SK-N-SH (cell line): ENCODE measurements around the gene F8. TPM values are rescaled to one million over a fixed set of nuclear protein-coding genes. Genes with fewer than 3 reads are reported as not detected.
"Not testable (repeated sequence)": the region's sequence is repeated elsewhere in the genome, so short reads cannot be mapped to it uniquely, and the experiment has no call there.

Source experiments
- CTCF ChIA-PET: fragments of 300-600, 350-600 bp; formaldehyde crosslinking; extraction: SDS; loops from one replicate; lab custom pipeline; 2021; lab: Yijun Ruan, JAX
- POLR2A ChIA-PET: fragments of 350-600 bp; sonication (Branson Sonifier 250); formaldehyde crosslinking; extraction: SDS; loops from one replicate; lab custom pipeline; 2020; ENCODE audit warnings: antibody characterized with exemption, inconsistent platforms; lab: Yijun Ruan, JAX
- DNase-seq: peaks from one replicate; pipeline ENCODE4 v3.0.0; 2012
- H2AFZ ChIP-seq: fragments of 200-600 bp; sonication (generic); 2 replicates; pipeline ENCODE4 v1.8.1; 2016; ENCODE audit warnings: antibody characterized with exemption, mild to moderate bottlenecking, low read depth
- H3F3A ChIP-seq: fragments of 200-600 bp; sonication (generic); replicated peaks from 2 replicates; pipeline ENCODE3; 2016; ENCODE audit warnings: antibody characterized with exemption, mild to moderate bottlenecking; ENCODE audit not compliant: insufficient read depth
- H3K27ac ChIP-seq, 2 experiments: fragments of 200-500 bp in 1 of 2; fragments of 200-600 bp in 1 of 2; sonication (Bioruptor generic) in 1 of 2; sonication (generic), shearing (Covaris generic) in 1 of 2; 2 replicates each; pipeline versions ENCODE4 v1.5.1 to v1.6.1; 2014 to 2016; ENCODE audit warnings: low read depth in 2 of 2, inconsistent platforms in 1 of 2, low read length in 1 of 2, mild to moderate bottlenecking in 1 of 2, mixed read lengths in 1 of 2
- H3K27me3 ChIP-seq: fragments of 200-600 bp; sonication (generic), shearing (Covaris generic); 2 replicates; pipeline ENCODE4 v1.6.1; 2016; ENCODE audit warnings: mixed run types; ENCODE audit not compliant: insufficient read depth
- H3K36me3 ChIP-seq, 2 experiments: fragments of 200-500 bp in 1 of 2; fragments of 200-600 bp in 1 of 2; sonication (Bioruptor generic) in 1 of 2; sonication (generic) in 1 of 2; replicated peaks in 1 of 2; 2 replicates each; pipeline versions ENCODE3 to v1.5.1; 2014 to 2016; ENCODE audit warnings: low read length in 1 of 2, mild to moderate bottlenecking in 1 of 2; ENCODE audit not compliant: insufficient read depth in 2 of 2, control insufficient read depth in 1 of 2
- H3K4me1 ChIP-seq, 2 experiments: fragments of 200-500 bp in 1 of 2; fragments of 200-600 bp in 1 of 2; sonication (Bioruptor generic) in 1 of 2; sonication (generic), shearing (Covaris generic) in 1 of 2; 2 replicates each; pipeline versions ENCODE4 v1.5.1 to v1.6.1; 2014 to 2016; ENCODE audit warnings: low read depth in 1 of 2, low read length in 1 of 2, mixed run types in 1 of 2; ENCODE audit not compliant: insufficient read depth in 2 of 2, control insufficient read depth in 1 of 2
- H3K4me2 ChIP-seq: fragments of 200-600 bp; sonication (generic), shearing (Covaris generic); 2 replicates; pipeline ENCODE4 v1.6.1; 2017; ENCODE audit warnings: mixed run types
- H3K4me3 ChIP-seq, 2 experiments: fragments of 200-500 bp in 1 of 2; fragments of 200-600 bp in 1 of 2; sonication (Bioruptor generic) in 1 of 2; sonication (generic), shearing (Covaris generic) in 1 of 2; 2 replicates each; pipeline versions ENCODE4 v1.5.1 to v1.8.1; 2014 to 2016; ENCODE audit warnings: low read depth in 2 of 2, inconsistent platforms in 1 of 2, low read length in 1 of 2, mild to moderate bottlenecking in 1 of 2, mixed read lengths in 1 of 2, moderate library complexity in 1 of 2
- H3K79me2 ChIP-seq: fragments of 200-600 bp; sonication (generic); 2 replicates; pipeline ENCODE4 v1.8.1; 2017; ENCODE audit warnings: mild to moderate bottlenecking; ENCODE audit not compliant: insufficient read depth
- H3K9ac ChIP-seq: fragments of 200-600 bp; sonication (generic); 2 replicates; pipeline ENCODE4 v1.6.1; 2017; ENCODE audit warnings: mixed run types
- H3K9me2 ChIP-seq: fragments of 200-600 bp; sonication (generic); 2 replicates; pipeline ENCODE4 v1.6.1; 2017; ENCODE audit warnings: mixed run types
- H3K9me3 ChIP-seq: fragments of 200-600 bp; sonication (generic); 2 replicates; pipeline ENCODE4 v1.6.1; 2017; ENCODE audit warnings: mixed run types, mild to moderate bottlenecking, moderate library complexity
- H4K20me1 ChIP-seq: fragments of 200-600 bp; sonication (generic); 2 replicates; pipeline ENCODE4 v1.6.1; 2017; ENCODE audit warnings: mild to moderate bottlenecking, mixed run types; ENCODE audit not compliant: insufficient read depth
- CHD2 ChIP-seq: fragments of 150-350 bp; IDR thresholded peaks from 2 replicates; pipeline ENCODE4 v1.6.1; 2018; ENCODE audit warnings: low read length; ENCODE audit not compliant: partially characterized antibody
- EP300 ChIP-seq, 2 experiments: IDR thresholded peaks; 2 replicates each; pipeline versions ENCODE4 v1.4.0 to v1.6.1; 2012; ENCODE audit warnings: borderline replicate concordance in 1 of 2, low read depth in 1 of 2, low read length in 1 of 2
- FOXJ3 ChIP-seq: sonication (generic); formaldehyde crosslinking; IDR thresholded peaks from 2 replicates; pipeline ENCODE4 v1.5.1; 2020; ENCODE audit warnings: mild to moderate bottlenecking, missing genetic modification reagents
- FOXM1 ChIP-seq: IDR thresholded peaks from 2 replicates; pipeline ENCODE4 v1.4.0; 2012; ENCODE audit warnings: low read depth, mild to moderate bottlenecking
- GABPA ChIP-seq: IDR thresholded peaks from 2 replicates; pipeline ENCODE4 v1.4.0; 2012; ENCODE audit warnings: low read depth, mild to moderate bottlenecking
- GATA2 ChIP-seq: sonication (generic); formaldehyde crosslinking; IDR thresholded peaks from 2 replicates; pipeline ENCODE4 v1.5.0; 2020; ENCODE audit warnings: mild to moderate bottlenecking, missing genetic modification reagents
- NRF1 ChIP-seq: IDR thresholded peaks from 2 replicates; pipeline ENCODE4 v1.6.1; 2012; ENCODE audit warnings: low read depth, mild to moderate bottlenecking, low read length
- PBX3 ChIP-seq: IDR thresholded peaks from 2 replicates; pipeline ENCODE4; 2012
- POLR2AphosphoS5 ChIP-seq: IDR thresholded peaks from 2 replicates; pipeline ENCODE4 v1.6.1; 2012; ENCODE audit warnings: low read depth, low read length
- REST ChIP-seq: IDR thresholded peaks from 2 replicates; pipeline ENCODE4 v1.6.1; 2012; ENCODE audit warnings: mild to moderate bottlenecking, low read depth, low read length, moderate library complexity
- RXRA ChIP-seq: IDR thresholded peaks from 2 replicates; pipeline ENCODE4 v1.4.0; 2012; ENCODE audit warnings: low read depth, mild to moderate bottlenecking, borderline replicate concordance
- SMC3 ChIP-seq: IDR thresholded peaks from 2 replicates; pipeline ENCODE4 v1.6.1; 2012; ENCODE audit warnings: low read depth, low read length, improper control_type of control experiment
- TCF12 ChIP-seq: IDR thresholded peaks from 2 replicates; pipeline ENCODE4 v1.4.0; 2012
- USF2 ChIP-seq: fragments of 150-350 bp; IDR thresholded peaks from 2 replicates; pipeline ENCODE4 v1.6.1; 2017; ENCODE audit warnings: antibody characterized with exemption, low read length, low read depth, borderline replicate concordance
- YY1 ChIP-seq: IDR thresholded peaks from 2 replicates; pipeline ENCODE4 v1.4.0; 2012; ENCODE audit warnings: low read depth, mild to moderate bottlenecking
- WGBS: methylation state at CpG from one replicate; pipeline ENCODE4 v1.1.6; 2017; ENCODE audit warnings: low lambda C conversion rate; 5-methylcytosine and 5-hydroxymethylcytosine counted together
- polyA plus RNA-seq, 3 experiments: library from polyadenylated mRNA; depleted of rRNA; stranded (reverse); fragments of >200 nt; gene quantifications; 2 replicates each; pipeline ENCODE4 v1.2.3, GENCODE V29; 2012

F8 gene
- polyA plus RNA-seq, 1 of the 3 experiments (the other 2 are of a cell fraction): 2.5 TPM

- DNase-seq, H3K79me2 ChIP-seq, H3K27me3 ChIP-seq, H4K20me1 ChIP-seq, H3K4me2 ChIP-seq, H2AFZ ChIP-seq, CTCF ChIA-PET, H3K9ac ChIP-seq, H3K9me3 ChIP-seq, H3K9me2 ChIP-seq, H3K4me3 ChIP-seq, H3K27ac ChIP-seq, H3K4me1 ChIP-seq, H3F3A ChIP-seq, POLR2A ChIA-PET, H3K36me3 ChIP-seq: not testable (repeated sequence)
- WGBS: 25% methylated on average over 11 of the region's 11 CpGs
Measured at GRCh38 chrX:154910528-154910927, 112.0 kb downstream of the F8 start.

GRCh38 chrX:154910048-154910447 lies 112.5 kb downstream of the F8 start:
- CTCF ChIA-PET: interaction anchor here (3.4 kb wide), 1 partner anchor 8 kb away, joined by 24 read pairs; no protein-coding TSS in a partner anchor
- POLR2A ChIA-PET, H3K79me2 ChIP-seq, H3K27ac ChIP-seq, H3F3A ChIP-seq, DNase-seq, H3K9me3 ChIP-seq, H3K4me1 ChIP-seq, H3K4me3 ChIP-seq, H3K27me3 ChIP-seq, H3K4me2 ChIP-seq, H4K20me1 ChIP-seq, H2AFZ ChIP-seq, H3K9ac ChIP-seq, H3K9me2 ChIP-seq, H3K36me3 ChIP-seq: not testable (repeated sequence)
- WGBS: 42% methylated on average over 4 of the region's 4 CpGs

- Histone ChIP-seq H3K9me2 (no peaks in the 10 kb centered on the region), H3K27ac (no peak overlapping the region), H3K4me3 (no peak overlapping the region), H3K4me1 (no peaks in the 10 kb centered on the region), H3K79me2 (no peaks in the 10 kb centered on the region), H4K20me1 (no peaks in the 10 kb centered on the region)
- TF ChIP-seq USF2 (no peak), SMC3 (no peak), CHD2 (no peak), TCF12 (no peak), FOXM1 (no peak), EP300 (IDR thresholded peaks at IDR 0.05; ENCODE audit: borderline replicate concordance in 1 of 2, low read depth in 1 of 2, low read length in 1 of 2) (no peak), REST (no peak), GATA2 (no peak), YY1 (no peak), FOXJ3 (CRISPR knock-in tag) (no peak), GABPA (no peak), NRF1 (no peak), PBX3 (no peak), POLR2AphosphoS5 (no peak), RXRA (no peak)
- TF ChIP-seq, all 33 proteins: peak for 0
- H2AFZ ChIP-seq: no peak overlapping the region
- no peaks in the 10 kb centered on the region for H3F3A ChIP-seq
- ChIA-PET POLR2A (no interaction called here), CTCF (interaction anchor here (3.4 kb wide), 1 partner anchor 9 kb away, joined by 24 read pairs; no protein-coding TSS in a partner anchor)
- no peak for DNase-seq
- no peaks in the 10 kb centered on the region for H3K9me3 ChIP-seq
- H3K4me2 ChIP-seq: no peak overlapping the region
- H3K27me3 ChIP-seq: no peaks in the 10 kb centered on the region
- H3K9ac ChIP-seq: no peak overlapping the region
- H3K36me3 ChIP-seq: no peaks in the 10 kb centered on the region
- 5% methylated on average over 3 of the region's 3 CpGs for WGBS
Measured at GRCh38 chrX:154908821-154909220, 113.7 kb downstream of the F8 start.
